A549 (cell line): ENCODE data around the gene HSD11B1. TPM values are rescaled to one million over a fixed set of nuclear protein-coding genes. Genes with fewer than 3 reads are reported as not detected.

Experiments
- ATAC-seq, 2 experiments: fragments of 200-7000 bp in 1 of 2; fragments of >200 bp in 1 of 2; cut with Nextera tagmentation in 1 of 2; cut with Tn5 transposase in 1 of 2; 3 replicates each; pipeline versions ENCODE4 v1.8.0 to v1.9.1; 2018 to 2020; ENCODE audit warnings: mild to moderate bottlenecking in 1 of 2, moderate library complexity in 1 of 2
- CTCF ChIA-PET: fragments of 300-600 bp; sonication (Branson Sonifier 250); formaldehyde crosslinking; extraction: SDS; loops from one replicate; lab custom pipeline; 2021; ENCODE audit warnings: antibody characterized with exemption, inconsistent platforms; lab: Yijun Ruan, JAX
- POLR2A ChIA-PET: fragments of 350-600 bp; formaldehyde crosslinking; extraction: SDS; loops from one replicate; lab custom pipeline; 2021; ENCODE audit warnings: antibody characterized with exemption, inconsistent platforms; lab: Yijun Ruan, JAX
- DNase-seq, 2 experiments: peaks; one replicate each; pipeline versions ENCODE4 v3.0.0 to v3.0.0-alpha.2; 2011 to 2016; ENCODE audit warnings: low read depth in 1 of 2, low spot score in 1 of 2
- FAIRE-seq: peaks from 2 replicates; lab custom pipeline; 2011; peaks lifted over from hg19 to GRCh38; lab: Jason Lieb, UNC
- H3K27ac ChIP-seq, 2 experiments: fragments of >200 bp; sonication (Bioruptor Twin); formaldehyde crosslinking; 3 replicates each; pipeline ENCODE4 v1.5.1; 2016 to 2017
- H3K4me1 ChIP-seq: fragments of >200 bp; sonication (Bioruptor Twin); formaldehyde crosslinking; 3 replicates; pipeline ENCODE4 v1.6.1; 2016
- H3K4me2 ChIP-seq: fragments of >200 bp; sonication (Bioruptor Twin); formaldehyde crosslinking; 3 replicates; pipeline ENCODE4 v1.6.1; 2016
- H3K4me3 ChIP-seq: fragments of >200 bp; sonication (Bioruptor Twin); formaldehyde crosslinking; 3 replicates; pipeline ENCODE4 v1.5.1; 2016
- H3K9me3 ChIP-seq: fragments of >200 bp; sonication (Bioruptor Twin); formaldehyde crosslinking; 3 replicates; pipeline ENCODE4 v1.6.1; 2016
- CBX2 ChIP-seq: fragments of 200-600 bp; sonication (generic); IDR thresholded peaks from 2 replicates; pipeline ENCODE4 v1.6.1; 2016; ENCODE audit warnings: low read depth, mild to moderate bottlenecking, borderline replicate concordance
- CHD2 ChIP-seq: fragments of 150-350 bp; IDR thresholded peaks from 2 replicates; pipeline ENCODE4 v1.6.1; 2014; ENCODE audit warnings: low read length; ENCODE audit not compliant: partially characterized antibody
- CHD4 ChIP-seq: fragments of 200-600 bp; sonication (generic); IDR thresholded peaks from 2 replicates; pipeline ENCODE4 v1.6.1; 2016; ENCODE audit warnings: antibody characterized with exemption, mild to moderate bottlenecking, borderline replicate concordance
- E2F6 ChIP-seq: IDR thresholded peaks from 2 replicates; pipeline ENCODE4 v1.6.1; 2012; ENCODE audit warnings: low read depth, borderline replicate concordance
- ELK1 ChIP-seq: fragments of 150-350 bp; IDR thresholded peaks from 2 replicates; pipeline ENCODE4 v1.6.1; 2014; ENCODE audit warnings: low read depth, mild to moderate bottlenecking, low read length
- FOSB ChIP-seq: fragments of 250-450 bp; sonication (Bioruptor Pico); IDR thresholded peaks from 2 replicates; pipeline ENCODE4 v1.5.0; 2020; ENCODE audit warnings: mild to moderate bottlenecking, moderate library complexity
- FOXS1 ChIP-seq: fragments of 250-450 bp; sonication (Bioruptor Pico); IDR thresholded peaks from 2 replicates; pipeline ENCODE4 v1.5.0; 2020; ENCODE audit warnings: mild to moderate bottlenecking, moderate library complexity
- JUNB ChIP-seq: fragments of >200 bp; sonication (Bioruptor Twin); formaldehyde crosslinking; IDR thresholded peaks from 2 replicates; pipeline ENCODE4 v1.6.1; 2016
- KDM1A ChIP-seq: fragments of 200-600 bp; sonication (generic); IDR thresholded peaks from 2 replicates; pipeline ENCODE4 v1.6.1; 2016; ENCODE audit warnings: low read depth, mild to moderate bottlenecking
- MAFK ChIP-seq: fragments of 450-650 bp; IDR thresholded peaks from 2 replicates; pipeline ENCODE4 v1.6.1; 2014; ENCODE audit not compliant: partially characterized antibody
- MAX ChIP-seq: IDR thresholded peaks from 2 replicates; pipeline ENCODE4 v1.6.1; 2012
- MAZ ChIP-seq: fragments of 150-350 bp; IDR thresholded peaks from 2 replicates; pipeline ENCODE4 v1.6.1; 2014; ENCODE audit warnings: antibody characterized with exemption, low read depth, low read length, borderline replicate concordance
- NR3C1 ChIP-seq: fragments of >200 bp; sonication (Bioruptor Twin); formaldehyde crosslinking; IDR thresholded peaks from 3 replicates; pipeline ENCODE4 v1.6.1; 2017
- POLR2A ChIP-seq: IDR thresholded peaks from 2 replicates; pipeline ENCODE4 v1.6.1; 2012; ENCODE audit warnings: mild to moderate bottlenecking, low read length
- POLR2AphosphoS2 ChIP-seq: conservative IDR thresholded peaks from 2 replicates; pipeline ENCODE4 v1.6.1; 2012; ENCODE audit warnings: low read length, improper control_type of control experiment, inconsistent platforms
- TFCP2L1 ChIP-seq: fragments of 250-450 bp; sonication (Bioruptor Pico); IDR thresholded peaks from 2 replicates; pipeline ENCODE4 v1.5.0; 2021; ENCODE audit warnings: mild to moderate bottlenecking
- ZSCAN20 ChIP-seq: fragments of 250-450 bp; sonication (Bioruptor Pico); IDR thresholded peaks from 2 replicates; pipeline ENCODE4 v1.8.0; 2022; ENCODE audit warnings: mild to moderate bottlenecking, moderate library complexity
- WGBS: methylation state at CpG from one replicate; pipeline ENCODE4 v1.1.6; 2017; ENCODE audit errors: missing lambda C conversion rate; 5-methylcytosine and 5-hydroxymethylcytosine counted together
- polyA plus RNA-seq, 4 experiments: library from polyadenylated mRNA; depleted of rRNA in 3 of 4; stranded (reverse); fragments of >200 nt; fragmentation: RNase III in 1 of 4; extraction: RNeasy Plus Mini Kit Qiagen cat#74134 plus additional on column Dnase treatment in 1 of 4; gene quantifications; 2 replicates in 3 of 4; 3 replicates in 1 of 4; pipeline ENCODE4 v1.2.3, GENCODE V29; 2011 to 2017
- TF ChIP-seq, protein P1 (sequence below): fragments of >200 bp; sonication (Bioruptor Twin); formaldehyde crosslinking; IDR thresholded peaks from 3 replicates; pipeline ENCODE4 v1.6.1; 2016
- TF ChIP-seq, protein P2 (sequence below): fragments of >200 bp; sonication (Bioruptor Twin); formaldehyde crosslinking; IDR thresholded peaks from 3 replicates; pipeline ENCODE4 v1.5.1; 2016
- TF ChIP-seq, protein P3 (sequence below): fragments of 250-450 bp; sonication (Bioruptor Pico); IDR thresholded peaks from 2 replicates; pipeline ENCODE4 v1.5.0; 2021; ENCODE audit warnings: mild to moderate bottlenecking, moderate library complexity, borderline replicate concordance

HSD11B1 gene
- polyA plus RNA-seq, 2 of the 4 experiments (the other 2 are of a cell fraction), result not detected

- TF ChIP-seq, protein P1, sequence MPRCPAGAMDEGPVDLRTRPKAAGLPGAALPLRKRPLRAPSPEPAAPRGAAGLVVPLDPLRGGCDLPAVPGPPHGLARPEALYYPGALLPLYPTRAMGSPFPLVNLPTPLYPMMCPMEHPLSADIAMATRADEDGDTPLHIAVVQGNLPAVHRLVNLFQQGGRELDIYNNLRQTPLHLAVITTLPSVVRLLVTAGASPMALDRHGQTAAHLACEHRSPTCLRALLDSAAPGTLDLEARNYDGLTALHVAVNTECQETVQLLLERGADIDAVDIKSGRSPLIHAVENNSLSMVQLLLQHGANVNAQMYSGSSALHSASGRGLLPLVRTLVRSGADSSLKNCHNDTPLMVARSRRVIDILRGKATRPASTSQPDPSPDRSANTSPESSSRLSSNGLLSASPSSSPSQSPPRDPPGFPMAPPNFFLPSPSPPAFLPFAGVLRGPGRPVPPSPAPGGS, result no peak
- TF ChIP-seq MAX, result no peak
- no peak for TF ChIP-seq POLR2A
- TF ChIP-seq FOXS1 (CRISPR knock-in tag), result no peak
- no peak for TF ChIP-seq NR3C1
- TF ChIP-seq, protein P2, sequence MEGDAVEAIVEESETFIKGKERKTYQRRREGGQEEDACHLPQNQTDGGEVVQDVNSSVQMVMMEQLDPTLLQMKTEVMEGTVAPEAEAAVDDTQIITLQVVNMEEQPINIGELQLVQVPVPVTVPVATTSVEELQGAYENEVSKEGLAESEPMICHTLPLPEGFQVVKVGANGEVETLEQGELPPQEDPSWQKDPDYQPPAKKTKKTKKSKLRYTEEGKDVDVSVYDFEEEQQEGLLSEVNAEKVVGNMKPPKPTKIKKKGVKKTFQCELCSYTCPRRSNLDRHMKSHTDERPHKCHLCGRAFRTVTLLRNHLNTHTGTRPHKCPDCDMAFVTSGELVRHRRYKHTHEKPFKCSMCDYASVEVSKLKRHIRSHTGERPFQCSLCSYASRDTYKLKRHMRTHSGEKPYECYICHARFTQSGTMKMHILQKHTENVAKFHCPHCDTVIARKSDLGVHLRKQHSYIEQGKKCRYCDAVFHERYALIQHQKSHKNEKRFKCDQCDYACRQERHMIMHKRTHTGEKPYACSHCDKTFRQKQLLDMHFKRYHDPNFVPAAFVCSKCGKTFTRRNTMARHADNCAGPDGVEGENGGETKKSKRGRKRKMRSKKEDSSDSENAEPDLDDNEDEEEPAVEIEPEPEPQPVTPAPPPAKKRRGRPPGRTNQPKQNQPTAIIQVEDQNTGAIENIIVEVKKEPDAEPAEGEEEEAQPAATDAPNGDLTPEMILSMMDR, result no peak
- no peak for TF ChIP-seq CBX2
- TF ChIP-seq CHD2, result no peak
- no peak for TF ChIP-seq ELK1
- no peak for TF ChIP-seq POLR2AphosphoS2
- TF ChIP-seq TFCP2L1 (CRISPR knock-in tag), result no peak
- FAIRE-seq (no peak), DNase-seq (no peak), ATAC-seq (no peak)
- H3K9me3 ChIP-seq, result no peaks in the 10 kb centered on the region
- CTCF ChIA-PET, result interaction anchor here (1.2 to 8.0 kb wide), 12 partner anchors 10 to 124 kb away, joined by 3 to 93 read pairs (median 8); partner anchors contain the start of gene LAMB3
- no peak overlapping the region for H3K4me3 ChIP-seq
- peaks cover 41% of the 10 kb centered on the region for H3K4me1 ChIP-seq
- 0 out of 6 replicates have a peak overlapping the region, but pooled peaks of 1 of the 2 experiments have one; percentile 11 for H3K27ac ChIP-seq
- no peak overlapping the region; the same call in 2 of the 3 replicates for H3K4me2 ChIP-seq
- WGBS, result 54% methylated on average over 3 of the region's 3 CpGs
- POLR2A ChIA-PET, result no interaction called here
Measured at GRCh38 chr1:209691237-209691636, 13.4 kb upstream of the HSD11B1 start.

GRCh38 chr1:209692296-209692695 is 12.3 kb upstream of the HSD11B1 start:
- H3K4me3 ChIP-seq, result no peak overlapping the region
- DNase-seq (no peak), ATAC-seq (no peak), FAIRE-seq (no peak)
- ChIA-PET POLR2A (interaction anchor here (0.6 to 1.0 kb wide), 2 partner anchors 92 to 116 kb away, joined by 3 read pairs; no protein-coding TSS in a partner anchor), CTCF (interaction anchor here (1.0 to 8.0 kb wide), 27 partner anchors 8 to 125 kb away, joined by 3 to 93 read pairs (median 7); partner anchors contain the start of gene LAMB3)
- peak overlapping the region; percentile 57; the same call in 2 of the 3 replicates for H3K4me2 ChIP-seq
- WGBS, result 39% methylated on average over 3 of the region's 4 CpGs
- peaks cover 41% of the 10 kb centered on the region for H3K4me1 ChIP-seq
- peak overlapping the region; percentile 42 to 58; a peak in 5 of 6 replicates for H3K27ac ChIP-seq
- no peaks in the 10 kb centered on the region for H3K9me3 ChIP-seq
- no peak for TF ChIP-seq E2F6
- no peak for TF ChIP-seq MAX
- no peak for TF ChIP-seq MAFK
- TF ChIP-seq, protein P1, result no peak
- no peak for TF ChIP-seq JUNB
- TF ChIP-seq, protein P3, sequence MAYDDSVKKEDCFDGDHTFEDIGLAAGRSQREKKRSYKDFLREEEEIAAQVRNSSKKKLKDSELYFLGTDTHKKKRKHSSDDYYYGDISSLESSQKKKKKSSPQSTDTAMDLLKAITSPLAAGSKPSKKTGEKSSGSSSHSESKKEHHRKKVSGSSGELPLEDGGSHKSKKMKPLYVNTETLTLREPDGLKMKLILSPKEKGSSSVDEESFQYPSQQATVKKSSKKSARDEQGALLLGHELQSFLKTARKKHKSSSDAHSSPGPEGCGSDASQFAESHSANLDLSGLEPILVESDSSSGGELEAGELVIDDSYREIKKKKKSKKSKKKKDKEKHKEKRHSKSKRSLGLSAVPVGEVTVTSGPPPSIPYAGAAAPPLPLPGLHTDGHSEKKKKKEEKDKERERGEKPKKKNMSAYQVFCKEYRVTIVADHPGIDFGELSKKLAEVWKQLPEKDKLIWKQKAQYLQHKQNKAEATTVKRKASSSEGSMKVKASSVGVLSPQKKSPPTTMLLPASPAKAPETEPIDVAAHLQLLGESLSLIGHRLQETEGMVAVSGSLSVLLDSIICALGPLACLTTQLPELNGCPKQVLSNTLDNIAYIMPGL (CRISPR knock-in tag), result no peak
- no peak for TF ChIP-seq FOSB (CRISPR knock-in tag)
- no peak for TF ChIP-seq KDM1A
- no peak for TF ChIP-seq CHD4
- TF ChIP-seq ZSCAN20 (CRISPR knock-in tag), result no peak
- no peak for TF ChIP-seq MAZ
- TF ChIP-seq ELK1, result no peak
